ENCODE results near the gene ACMSD.

Gene ACMSD

DNA sequence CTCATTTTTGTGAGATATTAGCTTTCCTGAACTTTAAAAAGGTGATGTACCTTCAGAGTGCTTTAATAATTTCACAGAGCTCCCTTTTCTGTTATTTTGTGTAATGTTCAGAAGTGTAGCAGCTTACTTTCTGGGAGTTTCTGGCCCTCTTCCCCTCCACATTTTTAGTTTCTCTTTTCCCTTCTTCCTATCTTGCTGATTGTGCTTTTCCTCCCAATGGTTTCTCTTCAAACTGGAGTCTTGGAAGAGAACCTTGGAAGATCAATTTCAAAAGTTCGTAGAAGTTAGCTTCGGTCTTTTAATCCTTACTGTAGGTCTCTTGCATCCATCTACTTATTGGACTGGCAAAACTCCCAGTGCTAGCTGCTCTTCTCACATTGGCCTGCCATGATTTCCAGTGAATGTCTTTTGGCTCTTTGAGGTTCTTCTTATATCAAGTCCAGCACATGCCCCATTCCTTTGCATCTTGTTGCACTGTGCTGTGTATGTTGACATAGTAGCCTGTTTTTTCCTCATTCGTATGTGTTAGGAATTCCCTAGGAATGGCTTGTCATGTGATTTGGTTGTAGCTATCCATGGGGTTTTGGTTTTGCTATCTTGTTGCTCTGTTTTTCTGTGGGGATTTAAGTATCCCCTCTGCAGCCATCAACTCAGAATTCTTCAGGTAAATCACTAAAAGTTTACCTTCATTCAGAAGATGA lies 88.0 kb downstream of the ACMSD start:
- H3K27ac ChIP-seq (replicated peaks) = no peak overlapping the region

DNA sequence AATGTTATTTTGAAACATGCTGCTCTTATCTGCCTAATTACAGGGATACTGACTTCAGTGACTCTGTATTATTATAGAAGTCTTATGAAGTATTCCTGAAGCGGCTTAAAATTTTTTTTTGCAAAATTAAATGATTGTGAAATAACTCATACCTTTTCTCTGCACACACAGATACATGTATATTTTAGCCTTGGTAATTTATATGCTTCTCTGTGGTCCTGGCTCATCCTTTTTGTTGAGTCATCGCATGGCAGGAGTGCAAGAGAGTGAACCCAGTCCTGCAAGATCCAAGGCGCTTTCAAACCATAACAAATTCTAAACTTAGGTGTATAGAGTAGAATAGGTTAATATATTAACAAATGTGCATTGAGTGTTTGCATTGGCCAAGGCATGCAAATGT lies 88.8 kb downstream of the ACMSD start:
- Histone ChIP-seq H3K27ac (replicated peaks) (no peak overlapping the region), H3K27me3 (ENCODE audit: insufficient read depth, poor library complexity, severe bottlenecking) (no peaks in the 10 kb centered on the region), H3K4me3 (replicated peaks; ENCODE audit: insufficient read depth, low read length) (no peak overlapping the region)
- no peak for DNase-seq (ENCODE audit: low read depth in 1 of 2, low spot score in 1 of 2)
- no peak for TF ChIP-seq SPI1 (IDR thresholded peaks at IDR 0.05; ENCODE audit: borderline replicate concordance, low read depth)
- no peak for TF ChIP-seq POLR2AphosphoS5 (IDR thresholded peaks at IDR 0.05; ENCODE audit: low read depth)
- no peak for TF ChIP-seq CTCF (IDR thresholded peaks at IDR 0.05; ENCODE audit: insufficient read depth, low read length)
- TF ChIP-seq GABPA (IDR thresholded peaks at IDR 0.05; ENCODE audit: low read depth) = no peak
- no peak for TF ChIP-seq REST (IDR thresholded peaks at IDR 0.05; ENCODE audit: insufficient replicate concordance, low read depth)

More for the DNA sequence above, 88.0 kb downstream of the ACMSD start:
- no peaks in the 10 kb centered on the region for H3K27me3 ChIP-seq (ENCODE audit: insufficient read depth, poor library complexity, severe bottlenecking)
- no peak overlapping the region for H3K4me3 ChIP-seq (replicated peaks; ENCODE audit: insufficient read depth, low read length)
- DNase-seq (ENCODE audit: low read depth in 1 of 2, low spot score in 1 of 2) = no peak
- no peak for TF ChIP-seq POLR2AphosphoS5 (IDR thresholded peaks at IDR 0.05; ENCODE audit: low read depth)
- TF ChIP-seq CTCF (IDR thresholded peaks at IDR 0.05; ENCODE audit: insufficient read depth, low read length) = no peak
- TF ChIP-seq REST (IDR thresholded peaks at IDR 0.05; ENCODE audit: insufficient replicate concordance, low read depth) = no peak
- TF ChIP-seq SPI1 (IDR thresholded peaks at IDR 0.05; ENCODE audit: borderline replicate concordance, low read depth) = no peak

DNA sequence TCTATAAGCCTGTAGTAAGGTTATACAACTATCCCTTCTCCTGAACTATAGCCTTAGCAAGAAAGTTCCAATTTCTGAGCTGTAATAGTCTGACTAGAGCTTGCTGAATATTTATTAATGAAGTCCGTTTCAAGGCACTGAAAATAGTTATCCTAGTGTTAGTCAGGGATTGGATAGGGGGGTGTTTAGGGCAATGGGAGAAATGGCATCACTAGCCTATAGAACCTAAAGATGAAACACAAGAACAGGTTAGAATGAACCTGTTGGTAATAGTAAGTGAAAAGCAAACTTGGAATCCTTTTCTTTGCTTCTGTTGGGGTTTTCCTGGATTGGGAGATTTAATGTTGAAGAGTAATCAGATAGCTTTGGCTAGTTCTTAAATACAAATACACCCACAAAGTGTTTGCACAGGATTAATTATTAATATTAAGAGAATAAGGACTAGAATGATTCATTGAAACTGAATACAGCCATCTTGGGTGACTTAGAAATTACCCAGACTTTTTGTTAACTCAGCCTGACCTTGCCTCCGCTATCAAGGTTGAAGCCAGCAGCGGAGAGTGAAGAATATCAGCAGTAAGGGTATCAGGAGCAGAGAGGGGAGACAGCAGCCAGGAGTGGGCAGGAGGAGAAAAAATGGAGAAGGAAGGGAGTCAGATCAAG lies 94.6 kb downstream of the ACMSD start:
- H3K27ac ChIP-seq (replicated peaks) = no peak overlapping the region
- TF ChIP-seq REST (IDR thresholded peaks at IDR 0.05; ENCODE audit: insufficient replicate concordance, low read depth) = no peak

More for the DNA sequence above, 94.6 kb downstream of the ACMSD start:
- Histone ChIP-seq H3K27me3 (ENCODE audit: insufficient read depth, poor library complexity, severe bottlenecking) (no peaks in the 10 kb centered on the region), H3K4me3 (replicated peaks; ENCODE audit: insufficient read depth, low read length) (no peak overlapping the region)
- no peak for DNase-seq (ENCODE audit: low read depth in 1 of 2, low spot score in 1 of 2)

Measured in HL-60 (cell line).